HepG2 (cell line): Measurements from ENCODE around the gene NSL1. TPM values are rescaled to one million over a fixed set of nuclear protein-coding genes. Genes with fewer than 3 reads are reported as not detected.
A peak's percentile ranks its signal among the peaks of the same experiment; 100 is the strongest.

Experiments used
- ARNTL ChIP-seq: sonication (generic); formaldehyde crosslinking; IDR thresholded peaks from 2 replicates; pipeline ENCODE4 v1.4.0; 2020; ENCODE audit warnings: mild to moderate bottlenecking, missing genetic modification reagents
- BORCS8-MEF2B ChIP-seq: sonication (generic); formaldehyde crosslinking; IDR thresholded peaks from 2 replicates; pipeline ENCODE4 v1.8.0; 2022; ENCODE audit warnings: mild to moderate bottlenecking, missing genetic modification reagents
- FOXK1 ChIP-seq: sonication (generic); formaldehyde crosslinking; IDR thresholded peaks from 2 replicates; pipeline ENCODE4 v1.4.0; 2020; ENCODE audit warnings: low read depth, missing genetic modification reagents, borderline replicate concordance
- HNF4A ChIP-seq: sonication (generic); formaldehyde crosslinking; IDR thresholded peaks from 2 replicates; pipeline ENCODE4 v1.4.0; 2020; ENCODE audit warnings: missing genetic modification reagents
- KLF13 ChIP-seq: sonication (generic); formaldehyde crosslinking; IDR thresholded peaks from 2 replicates; pipeline ENCODE4 v1.4.0; 2020; ENCODE audit warnings: mild to moderate bottlenecking, missing genetic modification reagents
- MEIS1 ChIP-seq: sonication (generic); formaldehyde crosslinking; IDR thresholded peaks from 2 replicates; pipeline ENCODE4 v1.9.0; 2021; ENCODE audit warnings: mild to moderate bottlenecking, missing genetic modification reagents, moderate library complexity, borderline replicate concordance
- NFYB ChIP-seq: sonication (generic); formaldehyde crosslinking; IDR thresholded peaks from 2 replicates; pipeline ENCODE4 v1.4.0; 2020; ENCODE audit warnings: missing genetic modification reagents
- SP140L ChIP-seq: sonication (generic); formaldehyde crosslinking; IDR thresholded peaks from 2 replicates; pipeline ENCODE4 v1.4.0; 2020; ENCODE audit warnings: missing genetic modification reagents, borderline replicate concordance
- SP4 ChIP-seq: sonication (generic); formaldehyde crosslinking; IDR thresholded peaks from 2 replicates; pipeline ENCODE4 v1.8.1; 2023; ENCODE audit warnings: mild to moderate bottlenecking, missing genetic modification reagents
- ZNF232 ChIP-seq: sonication (generic); formaldehyde crosslinking; IDR thresholded peaks from 2 replicates; pipeline ENCODE4 v1.4.0; 2020; ENCODE audit warnings: missing genetic modification reagents, borderline replicate concordance
- ZNF552 ChIP-seq: sonication (generic); formaldehyde crosslinking; IDR thresholded peaks from 2 replicates; pipeline ENCODE4 v1.9.0; 2022; ENCODE audit warnings: missing genetic modification reagents, mild to moderate bottlenecking, borderline replicate concordance
- ZNF850 ChIP-seq: sonication (generic); formaldehyde crosslinking; conservative IDR thresholded peaks from 2 replicates; pipeline ENCODE4 v1.9.0; 2021; ENCODE audit warnings: mild to moderate bottlenecking, missing genetic modification reagents
- ZSCAN21 ChIP-seq: sonication (generic); formaldehyde crosslinking; IDR thresholded peaks from 2 replicates; pipeline ENCODE4 v1.8.0; 2022; ENCODE audit warnings: mild to moderate bottlenecking, missing genetic modification reagents, moderate library complexity, borderline replicate concordance
- polyA plus RNA-seq, 8 experiments: library from polyadenylated mRNA; depleted of rRNA in 3 of 8; stranded (reverse) in 7 of 8; unstranded in 1 of 8; fragments of >200 nt; fragmentation: Illumina TruSeq in 4 of 8; extraction: Trizol in 4 of 8; gene quantifications; 2 replicates each; pipeline versions ENCODE4 v1.2.1 to v1.2.3, GENCODE V29; 2011 to 2016; ENCODE audit warnings: low read depth in 4 of 8, missing spikeins in 1 of 8, mixed read lengths in 1 of 8; ENCODE audit not compliant: insufficient read depth in 1 of 8
- total RNA-seq, 5 experiments: library from RNA; depleted of rRNA; stranded (reverse); fragments of >200 nt; fragmentation: Illumina TruSeq; extraction: Trizol; gene quantifications; 2 replicates each; pipeline ENCODE4 v1.2.3, GENCODE V29; 2016; ENCODE audit warnings: low read depth in 1 of 5
- TF ChIP-seq, protein P1 (sequence below), 2 experiments: fragments of 450-650 bp in 1 of 2; sonication (generic) in 1 of 2; formaldehyde crosslinking in 1 of 2; IDR thresholded peaks; 2 replicates each; pipeline versions ENCODE4 v1.6.1 to v1.8.0; 2016 to 2022; ENCODE audit warnings: antibody characterized with exemption in 1 of 2, mild to moderate bottlenecking in 1 of 2, missing genetic modification reagents in 1 of 2
- TF ChIP-seq, protein P2 (sequence below): sonication (generic); formaldehyde crosslinking; IDR thresholded peaks from 2 replicates; pipeline ENCODE4 v1.4.0; 2020; ENCODE audit warnings: mild to moderate bottlenecking, missing genetic modification reagents
- TF ChIP-seq, protein P3 (sequence below): IDR thresholded peaks from 2 replicates; pipeline ENCODE4 v1.6.1; 2016; ENCODE audit warnings: missing compliant biosample characterization, missing genetic modification reagents, borderline replicate concordance

Gene NSL1
- total and polyA plus RNA-seq, 2 of the 13 experiments (the other 11 are each of a cell fraction or from before 2014, with no cell fraction given) = 34.5 to 77.4 TPM

DNA sequence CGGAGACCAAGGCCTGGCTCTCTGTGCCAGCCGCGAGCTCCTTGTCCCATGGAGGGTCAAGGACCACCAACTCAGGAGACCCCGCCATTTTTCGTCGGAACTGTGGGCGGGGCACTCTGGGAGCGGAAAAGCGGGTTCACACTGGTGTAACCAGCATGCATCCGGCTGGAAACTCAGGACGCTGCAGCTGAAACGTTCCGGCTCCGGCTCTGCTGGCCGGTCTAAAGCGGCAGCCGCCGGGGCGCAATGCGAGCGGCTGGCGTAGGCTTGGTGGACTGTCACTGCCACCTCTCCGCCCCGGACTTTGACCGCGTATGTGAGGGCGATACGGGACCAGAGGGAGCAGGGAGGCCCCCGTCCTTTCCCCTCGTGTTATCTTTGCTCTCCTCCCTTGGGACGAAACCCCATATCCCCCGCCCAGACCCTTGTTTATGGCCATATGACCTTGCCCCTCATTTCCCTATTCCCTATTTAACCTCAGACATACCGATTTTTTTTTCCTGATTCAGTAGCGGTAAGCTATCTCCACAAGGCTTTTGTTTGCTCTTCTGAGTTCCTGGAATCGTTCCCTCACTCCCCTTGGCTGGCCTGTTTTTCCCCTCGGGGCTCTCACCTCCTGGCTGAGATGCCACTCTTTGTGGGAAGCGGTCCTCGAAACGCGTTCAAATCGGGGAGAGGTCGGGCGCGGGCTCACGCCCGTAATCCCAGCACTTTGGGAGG is at the start of gene NSL1, which contains the start of gene TATDN3 (continued):
- TF ChIP-seq, protein P1, sequence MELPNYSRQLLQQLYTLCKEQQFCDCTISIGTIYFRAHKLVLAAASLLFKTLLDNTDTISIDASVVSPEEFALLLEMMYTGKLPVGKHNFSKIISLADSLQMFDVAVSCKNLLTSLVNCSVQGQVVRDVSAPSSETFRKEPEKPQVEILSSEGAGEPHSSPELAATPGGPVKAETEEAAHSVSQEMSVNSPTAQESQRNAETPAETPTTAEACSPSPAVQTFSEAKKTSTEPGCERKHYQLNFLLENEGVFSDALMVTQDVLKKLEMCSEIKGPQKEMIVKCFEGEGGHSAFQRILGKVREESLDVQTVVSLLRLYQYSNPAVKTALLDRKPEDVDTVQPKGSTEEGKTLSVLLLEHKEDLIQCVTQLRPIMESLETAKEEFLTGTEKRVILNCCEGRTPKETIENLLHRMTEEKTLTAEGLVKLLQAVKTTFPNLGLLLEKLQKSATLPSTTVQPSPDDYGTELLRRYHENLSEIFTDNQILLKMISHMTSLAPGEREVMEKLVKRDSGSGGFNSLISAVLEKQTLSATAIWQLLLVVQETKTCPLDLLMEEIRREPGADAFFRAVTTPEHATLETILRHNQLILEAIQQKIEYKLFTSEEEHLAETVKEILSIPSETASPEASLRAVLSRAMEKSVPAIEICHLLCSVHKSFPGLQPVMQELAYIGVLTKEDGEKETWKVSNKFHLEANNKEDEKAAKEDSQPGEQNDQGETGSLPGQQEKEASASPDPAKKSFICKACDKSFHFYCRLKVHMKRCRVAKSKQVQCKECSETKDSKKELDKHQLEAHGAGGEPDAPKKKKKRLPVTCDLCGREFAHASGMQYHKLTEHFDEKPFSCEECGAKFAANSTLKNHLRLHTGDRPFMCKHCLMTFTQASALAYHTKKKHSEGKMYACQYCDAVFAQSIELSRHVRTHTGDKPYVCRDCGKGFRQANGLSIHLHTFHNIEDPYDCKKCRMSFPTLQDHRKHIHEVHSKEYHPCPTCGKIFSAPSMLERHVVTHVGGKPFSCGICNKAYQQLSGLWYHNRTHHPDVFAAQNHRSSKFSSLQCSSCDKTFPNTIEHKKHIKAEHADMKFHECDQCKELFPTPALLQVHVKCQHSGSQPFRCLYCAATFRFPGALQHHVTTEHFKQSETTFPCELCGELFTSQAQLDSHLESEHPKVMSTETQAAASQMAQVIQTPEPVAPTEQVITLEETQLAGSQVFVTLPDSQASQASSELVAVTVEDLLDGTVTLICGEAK (IDR thresholded peaks at IDR 0.05) = peak; percentile 86
- TF ChIP-seq, protein P1 (CRISPR knock-in tag; IDR thresholded peaks at IDR 0.05) = peak; percentile 85
- TF ChIP-seq ZSCAN21 (CRISPR knock-in tag) (peak; percentile 89; the same call in 1 of the 2 replicates), ZNF552 (CRISPR knock-in tag) (peak; percentile 97), KLF13 (peak; percentile 93; the same call in 1 of the 2 replicates), BORCS8-MEF2B (CRISPR knock-in tag) (peak; percentile 95), HNF4A (CRISPR knock-in tag) (peak; percentile 98), SP140L (CRISPR knock-in tag) (no peak; the same call in 1 of the 2 replicates), MEIS1 (peak; percentile 96; the same call in 1 of the 2 replicates), ZNF850 (CRISPR knock-in tag) (peak; percentile 92), ZNF232 (peak; percentile 87), ARNTL (CRISPR knock-in tag) (peak; percentile 83), FOXK1 (CRISPR knock-in tag) (peak; percentile 96), NFYB (no peak; the same call in 1 of the 2 replicates), SP4 (CRISPR knock-in tag) (peak; percentile 91)
- TF ChIP-seq, protein P2, sequence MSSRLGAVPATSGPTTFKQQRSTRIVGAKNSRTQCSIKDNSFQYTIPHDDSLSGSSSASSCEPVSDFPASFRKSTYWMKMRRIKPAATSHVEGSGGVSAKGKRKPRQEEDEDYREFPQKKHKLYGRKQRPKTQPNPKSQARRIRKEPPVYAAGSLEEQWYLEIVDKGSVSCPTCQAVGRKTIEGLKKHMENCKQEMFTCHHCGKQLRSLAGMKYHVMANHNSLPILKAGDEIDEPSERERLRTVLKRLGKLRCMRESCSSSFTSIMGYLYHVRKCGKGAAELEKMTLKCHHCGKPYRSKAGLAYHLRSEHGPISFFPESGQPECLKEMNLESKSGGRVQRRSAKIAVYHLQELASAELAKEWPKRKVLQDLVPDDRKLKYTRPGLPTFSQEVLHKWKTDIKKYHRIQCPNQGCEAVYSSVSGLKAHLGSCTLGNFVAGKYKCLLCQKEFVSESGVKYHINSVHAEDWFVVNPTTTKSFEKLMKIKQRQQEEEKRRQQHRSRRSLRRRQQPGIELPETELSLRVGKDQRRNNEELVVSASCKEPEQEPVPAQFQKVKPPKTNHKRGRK = peak; percentile 86; the same call in 1 of the 2 replicates
- TF ChIP-seq, protein P3, sequence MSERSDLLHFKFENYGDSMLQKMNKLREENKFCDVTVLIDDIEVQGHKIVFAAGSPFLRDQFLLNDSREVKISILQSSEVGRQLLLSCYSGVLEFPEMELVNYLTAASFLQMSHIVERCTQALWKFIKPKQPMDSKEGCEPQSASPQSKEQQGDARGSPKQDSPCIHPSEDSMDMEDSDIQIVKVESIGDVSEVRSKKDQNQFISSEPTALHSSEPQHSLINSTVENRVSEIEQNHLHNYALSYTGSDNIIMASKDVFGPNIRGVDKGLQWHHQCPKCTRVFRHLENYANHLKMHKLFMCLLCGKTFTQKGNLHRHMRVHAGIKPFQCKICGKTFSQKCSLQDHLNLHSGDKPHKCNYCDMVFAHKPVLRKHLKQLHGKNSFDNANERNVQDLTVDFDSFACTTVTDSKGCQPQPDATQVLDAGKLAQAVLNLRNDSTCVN (CRISPR knock-in tag) = peak; percentile 78
